ENCODE results near the gene DBR1.

DNA sequence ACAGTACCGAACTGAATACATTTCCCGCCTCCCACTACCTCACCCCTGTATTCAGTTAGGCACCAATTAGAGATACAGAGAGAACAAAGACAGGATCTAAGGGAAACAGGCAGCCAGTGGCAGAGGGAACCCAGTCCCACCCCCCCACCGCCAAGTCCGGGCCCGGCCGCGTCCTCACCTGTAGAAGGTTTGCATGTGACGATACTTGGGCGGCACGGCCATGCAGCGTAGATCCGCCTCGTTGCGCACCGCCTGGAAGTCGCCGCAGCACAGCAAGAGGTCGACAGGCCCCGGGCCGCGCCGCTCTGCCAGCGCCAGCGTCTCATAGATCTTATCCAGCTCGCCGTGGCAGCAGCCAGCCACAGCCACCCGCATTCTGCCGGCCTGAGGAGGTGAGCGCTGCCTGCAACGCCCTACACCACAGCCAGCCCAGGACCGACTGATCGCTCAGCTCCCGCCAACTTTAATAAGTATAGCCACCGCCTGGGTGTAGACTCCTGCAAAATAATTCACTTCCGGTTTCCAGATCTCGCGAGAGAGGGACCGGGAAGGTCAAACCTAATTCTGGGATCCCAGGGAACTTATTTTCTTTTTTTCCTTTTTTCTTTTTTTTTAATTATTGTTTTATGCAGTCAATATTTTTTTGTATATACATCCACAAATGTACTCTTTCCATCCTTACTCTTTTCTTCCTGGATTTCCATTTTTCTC is at the start of gene DBR1:
- TF ChIP-seq, protein P1, sequence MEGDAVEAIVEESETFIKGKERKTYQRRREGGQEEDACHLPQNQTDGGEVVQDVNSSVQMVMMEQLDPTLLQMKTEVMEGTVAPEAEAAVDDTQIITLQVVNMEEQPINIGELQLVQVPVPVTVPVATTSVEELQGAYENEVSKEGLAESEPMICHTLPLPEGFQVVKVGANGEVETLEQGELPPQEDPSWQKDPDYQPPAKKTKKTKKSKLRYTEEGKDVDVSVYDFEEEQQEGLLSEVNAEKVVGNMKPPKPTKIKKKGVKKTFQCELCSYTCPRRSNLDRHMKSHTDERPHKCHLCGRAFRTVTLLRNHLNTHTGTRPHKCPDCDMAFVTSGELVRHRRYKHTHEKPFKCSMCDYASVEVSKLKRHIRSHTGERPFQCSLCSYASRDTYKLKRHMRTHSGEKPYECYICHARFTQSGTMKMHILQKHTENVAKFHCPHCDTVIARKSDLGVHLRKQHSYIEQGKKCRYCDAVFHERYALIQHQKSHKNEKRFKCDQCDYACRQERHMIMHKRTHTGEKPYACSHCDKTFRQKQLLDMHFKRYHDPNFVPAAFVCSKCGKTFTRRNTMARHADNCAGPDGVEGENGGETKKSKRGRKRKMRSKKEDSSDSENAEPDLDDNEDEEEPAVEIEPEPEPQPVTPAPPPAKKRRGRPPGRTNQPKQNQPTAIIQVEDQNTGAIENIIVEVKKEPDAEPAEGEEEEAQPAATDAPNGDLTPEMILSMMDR (conservative IDR thresholded peaks at IDR 0.05), result no peak
- no peak for TF ChIP-seq EZH2 (IDR thresholded peaks at IDR 0.05; ENCODE audit: low read depth)
